K562 (cell line): ENCODE data around the gene SIT1. TPM values are rescaled to one million over a fixed set of nuclear protein-coding genes. Genes with fewer than 3 reads are reported as not detected.

Experiments used
- EGR1 ChIP-seq: fragments of 450-650 bp; conservative IDR thresholded peaks from 2 replicates; pipeline ENCODE4 v1.6.1; 2017; ENCODE audit warnings: mild to moderate bottlenecking
- HMGN3 ChIP-seq: IDR thresholded peaks from 2 replicates; pipeline ENCODE4 v1.6.1; 2011; ENCODE audit warnings: borderline replicate concordance, low read depth, mild to moderate bottlenecking, mixed read lengths, low read length; ENCODE audit not compliant: insufficient read length; ENCODE audit errors: extremely low read depth
- KAT7 ChIP-seq: sonication (generic); formaldehyde crosslinking; IDR thresholded peaks from 2 replicates; pipeline ENCODE4 v1.8.0; 2022; ENCODE audit warnings: missing genetic modification reagents, mild to moderate bottlenecking, borderline replicate concordance
- POLR2G ChIP-seq: fragments of 200-400 bp; formaldehyde crosslinking; IDR thresholded peaks from 2 replicates; pipeline ENCODE4 v1.6.1; 2017; ENCODE audit warnings: low read depth, mild to moderate bottlenecking, antibody characterized with exemption, low read length, moderate library complexity
- RBM39 ChIP-seq: fragments of 200-400 bp; formaldehyde crosslinking; optimal IDR thresholded peaks from 2 replicates; pipeline ENCODE3; 2018; ENCODE audit warnings: low read depth, low read length
- RFX1 ChIP-seq: fragments of 450-650 bp; IDR thresholded peaks from 2 replicates; pipeline ENCODE4 v1.6.1; 2016; ENCODE audit warnings: mild to moderate bottlenecking, moderate library complexity
- RNF219 ChIP-seq: fragments of 250-450 bp; sonication (Bioruptor Pico); IDR thresholded peaks from 2 replicates; pipeline ENCODE4 v1.5.0; 2022; ENCODE audit warnings: mild to moderate bottlenecking
- UBTF ChIP-seq, 2 experiments: IDR thresholded peaks; 2 replicates each; pipeline ENCODE4 v1.6.1; 2012; ENCODE audit warnings: improper control_type of control experiment in 2 of 2, low read depth in 2 of 2, low read length in 2 of 2, borderline replicate concordance in 1 of 2
- ZEB2 ChIP-seq: fragments of 450-650 bp; IDR thresholded peaks from 2 replicates; pipeline ENCODE4 v1.6.1; 2016
- ZFX ChIP-seq: sonication (generic); formaldehyde crosslinking; IDR thresholded peaks from 2 replicates; pipeline ENCODE4 v1.8.0; 2022; ENCODE audit warnings: mild to moderate bottlenecking, missing genetic modification reagents, moderate library complexity
- ZNF175 ChIP-seq: fragments of 200-800 bp; sonication (Bioruptor generic); IDR thresholded peaks from 2 replicates; pipeline ENCODE4 v1.6.1; 2016; ENCODE audit warnings: low read depth, mild to moderate bottlenecking, missing genetic modification characterization, missing compliant biosample characterization
- ZNF584 ChIP-seq: fragments of 200-800 bp; sonication (Bioruptor generic); IDR thresholded peaks from 2 replicates; pipeline ENCODE4 v1.6.1; 2016; ENCODE audit warnings: low read depth, mild to moderate bottlenecking, missing genetic modification characterization, missing compliant biosample characterization
- polyA plus RNA-seq, 8 experiments: library from polyadenylated mRNA; depleted of rRNA in 4 of 8; stranded (reverse) in 5 of 8; unstranded in 3 of 8; fragments of >200 nt; fragmentation: Nextera tagmentation in 2 of 8; fragmentation: Illumina TruSeq in 1 of 8; extraction: Ambion mirVana in 2 of 8; extraction: Trizol in 1 of 8; gene quantifications; 2 replicates each; pipeline versions ENCODE4 v1.2.1 to v1.2.3, GENCODE V29; 2011 to 2014; ENCODE audit warnings: inconsistent platforms in 1 of 8, missing spikeins in 1 of 8
- total RNA-seq, 7 experiments: library from RNA; depleted of rRNA in 6 of 7; stranded (reverse); fragments of >200 nt in 6 of 7; fragmentation: Illumina TruSeq in 2 of 7; extraction: Trizol in 2 of 7; gene quantifications; 2 replicates each; pipeline versions ENCODE4 v1.2.1 to v1.2.3, GENCODE V29; 2011 to 2021; ENCODE audit warnings: low replicate concordance in 1 of 7
- TF ChIP-seq, protein P1 (sequence below), 2 experiments: fragments of 450-650 bp; conservative IDR thresholded peaks; 2 replicates each; pipeline ENCODE4 v1.6.1; 2017; ENCODE audit warnings: mild to moderate bottlenecking in 2 of 2, moderate library complexity in 2 of 2

Gene SIT1
- total and polyA plus RNA-seq, 9 of the 15 experiments (the other 6 are each of a cell fraction or from before 2014, with no cell fraction given) = not detected

DNA sequence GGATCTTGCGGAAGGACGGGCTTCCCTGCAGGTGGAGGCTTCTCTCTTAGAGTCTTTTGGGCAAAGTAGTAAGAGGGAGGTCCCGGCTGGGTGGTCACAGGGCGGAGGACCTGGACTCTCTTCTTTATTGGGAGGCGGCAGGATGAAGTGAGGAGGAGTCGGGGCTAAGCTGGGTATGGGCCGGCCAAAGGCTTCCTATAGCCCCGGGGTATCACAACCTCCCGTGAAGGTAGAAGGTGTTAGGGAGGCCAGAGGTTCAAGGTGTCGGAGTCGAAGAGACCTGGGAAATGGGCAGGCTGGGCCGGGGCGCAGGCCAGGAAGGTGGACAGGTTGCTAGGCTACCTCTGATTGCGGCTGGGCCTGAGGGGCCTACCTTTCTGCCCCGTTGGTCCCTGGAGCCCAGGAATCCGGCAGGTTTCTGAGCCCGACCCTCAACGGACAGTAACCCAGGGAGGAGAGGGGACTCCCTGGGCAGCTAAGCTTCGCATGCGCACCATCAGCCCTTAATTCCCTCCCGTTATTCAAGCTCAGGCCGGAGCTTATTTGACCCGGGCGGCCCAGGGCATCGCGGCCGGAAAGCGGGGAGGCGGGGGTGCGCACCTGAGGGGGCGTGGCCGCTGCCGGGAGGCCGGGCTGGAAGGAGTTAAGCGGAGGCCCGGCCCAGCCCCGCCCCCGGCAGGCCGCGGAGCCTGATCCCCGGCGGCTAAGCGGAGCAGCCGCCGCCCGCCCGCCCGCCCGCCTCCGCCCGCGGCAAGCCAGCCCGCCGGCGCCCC is 46.0 kb downstream of the SIT1 start, which contains the start of gene TESK1 (continued):
- TF ChIP-seq, protein P1, sequence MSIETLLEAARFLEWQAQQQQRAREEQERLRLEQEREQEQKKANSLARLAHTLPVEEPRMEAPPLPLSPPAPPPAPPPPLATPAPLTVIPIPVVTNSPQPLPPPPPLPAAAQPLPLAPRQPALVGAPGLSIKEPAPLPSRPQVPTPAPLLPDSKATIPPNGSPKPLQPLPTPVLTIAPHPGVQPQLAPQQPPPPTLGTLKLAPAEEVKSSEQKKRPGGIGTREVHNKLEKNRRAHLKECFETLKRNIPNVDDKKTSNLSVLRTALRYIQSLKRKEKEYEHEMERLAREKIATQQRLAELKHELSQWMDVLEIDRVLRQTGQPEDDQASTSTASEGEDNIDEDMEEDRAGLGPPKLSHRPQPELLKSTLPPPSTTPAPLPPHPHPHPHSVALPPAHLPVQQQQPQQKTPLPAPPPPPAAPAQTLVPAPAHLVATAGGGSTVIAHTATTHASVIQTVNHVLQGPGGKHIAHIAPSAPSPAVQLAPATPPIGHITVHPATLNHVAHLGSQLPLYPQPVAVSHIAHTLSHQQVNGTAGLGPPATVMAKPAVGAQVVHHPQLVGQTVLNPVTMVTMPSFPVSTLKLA (conservative IDR thresholded peaks at IDR 0.05) = peak in 1 of 2 experiments; percentile 34; a peak in 1 of 4 replicates
- TF ChIP-seq ZEB2 (peak; percentile 61), UBTF (IDR thresholded peaks at IDR 0.05; ENCODE audit: borderline replicate concordance in 1 of 2, low read depth in 2 of 2, low read length in 2 of 2) (0 out of 4 replicates have a peak, but pooled peaks of 1 of the 2 experiments have one; percentile 3), KAT7 (0 out of 2 replicates have a peak, but pooled peaks have one; percentile 0), ZNF584 (no peak), RFX1 (peak; percentile 49), HMGN3 (peak; percentile 44), RBM39 (no peak), ZNF175 (CRISPR knock-in tag) (no peak), POLR2G (0 out of 2 replicates have a peak, but pooled peaks have one; percentile 18), ZFX (CRISPR knock-in tag) (peak; percentile 83), RNF219 (CRISPR knock-in tag) (no peak), EGR1 (peak; percentile 54)
